GM10847 (cell line): ENCODE results near the gene CCDC149.

ENCODE experiments used
- POLR2A ChIP-seq: IDR thresholded peaks from 2 replicates; pipeline ENCODE4 v1.6.1; 2011; ENCODE audit not compliant: insufficient read length; ENCODE audit errors: extremely low read depth

The CCDC149 gene

DNA sequence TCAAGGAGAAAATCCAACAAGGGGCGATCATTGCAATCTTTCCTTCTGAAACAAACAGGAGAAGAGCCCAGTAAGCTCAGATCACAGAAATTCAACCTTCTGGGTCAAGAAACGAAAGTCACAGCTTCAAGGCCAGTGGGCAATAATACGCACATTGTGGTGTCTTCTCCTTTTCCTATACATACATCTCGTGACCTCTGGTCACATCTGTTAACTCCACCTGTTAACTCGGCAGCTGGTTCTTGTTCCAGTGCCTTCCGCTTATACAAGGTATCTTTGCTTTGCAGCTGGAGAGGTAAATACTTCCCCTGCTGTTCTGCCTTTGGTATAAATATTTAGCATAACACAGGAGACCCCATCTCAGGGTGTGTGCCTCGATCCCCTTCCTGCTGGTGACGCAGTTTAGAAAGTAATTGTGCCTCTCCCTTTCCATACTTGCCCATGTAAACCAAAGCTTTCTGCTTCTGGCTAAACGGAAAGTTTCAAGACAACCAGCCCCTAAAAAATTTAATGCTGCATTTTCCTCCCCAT is 45.0 kb downstream of the CCDC149 start:
- no peak for TF ChIP-seq POLR2A

DNA sequence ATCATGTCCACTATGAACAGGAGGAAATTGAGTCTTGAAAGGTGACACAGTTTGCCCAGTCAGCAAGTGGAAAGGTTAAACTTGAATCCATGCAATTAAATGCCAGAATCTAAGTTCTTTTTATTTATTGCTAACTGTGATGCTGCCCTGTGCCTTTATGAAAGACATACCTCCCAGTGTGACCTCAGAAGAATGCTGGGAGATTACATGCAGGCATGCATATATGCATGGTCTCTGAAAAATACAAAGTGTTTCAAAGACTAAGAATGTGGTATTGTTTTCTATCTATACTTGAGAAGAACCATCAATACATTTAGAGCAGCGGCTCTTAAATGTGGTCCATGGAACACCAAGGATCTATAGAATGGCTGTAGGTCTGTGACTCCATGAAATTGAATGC is 45.6 kb downstream of the CCDC149 start:
- TF ChIP-seq POLR2A: no peak

GRCh38 chr4:24865401-24865800 is 47.4 kb downstream of the CCDC149 start:
- TF ChIP-seq POLR2A: no peak

GRCh38 chr4:24863799-24864198 is 49.0 kb downstream of the CCDC149 start:
- TF ChIP-seq POLR2A: no peak

DNA sequence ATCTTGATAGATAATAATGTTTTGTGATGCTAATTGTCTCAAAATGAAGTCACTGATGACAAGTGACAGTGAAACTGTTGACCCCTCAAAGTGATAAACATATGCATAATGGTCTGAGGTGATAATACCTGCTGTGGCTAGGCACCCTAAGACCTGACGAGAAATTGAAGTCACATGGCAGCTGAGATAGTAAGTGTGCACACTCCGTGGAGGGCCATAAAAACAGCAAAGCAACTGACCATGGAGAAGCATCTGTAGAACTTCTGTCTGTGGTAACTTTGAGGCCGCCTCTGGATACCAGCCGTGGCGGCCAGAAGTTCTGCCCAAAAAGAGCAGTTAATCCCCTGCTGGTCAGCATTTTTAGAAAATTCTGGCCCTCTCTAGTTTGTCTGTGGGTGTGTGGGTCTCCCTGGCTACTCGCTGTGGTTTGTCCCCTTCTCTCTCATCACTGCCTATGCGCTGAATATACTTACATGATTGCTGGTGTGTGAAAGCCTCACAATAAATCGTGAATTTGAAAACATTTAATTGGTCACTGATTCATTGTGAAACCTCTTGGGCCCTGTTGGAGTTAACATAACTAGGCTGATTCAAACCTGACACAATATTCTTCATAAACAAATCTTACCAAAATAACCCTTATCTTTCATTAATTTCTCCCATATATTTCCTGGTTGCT is 50.6 kb downstream of the CCDC149 start:
- no peak for TF ChIP-seq POLR2A

GRCh38 chr4:24858550-24858949 is 54.3 kb downstream of the CCDC149 start:
- TF ChIP-seq POLR2A: no peak

GRCh38 chr4:24858026-24858425 is 54.8 kb downstream of the CCDC149 start:
- no peak for TF ChIP-seq POLR2A

DNA sequence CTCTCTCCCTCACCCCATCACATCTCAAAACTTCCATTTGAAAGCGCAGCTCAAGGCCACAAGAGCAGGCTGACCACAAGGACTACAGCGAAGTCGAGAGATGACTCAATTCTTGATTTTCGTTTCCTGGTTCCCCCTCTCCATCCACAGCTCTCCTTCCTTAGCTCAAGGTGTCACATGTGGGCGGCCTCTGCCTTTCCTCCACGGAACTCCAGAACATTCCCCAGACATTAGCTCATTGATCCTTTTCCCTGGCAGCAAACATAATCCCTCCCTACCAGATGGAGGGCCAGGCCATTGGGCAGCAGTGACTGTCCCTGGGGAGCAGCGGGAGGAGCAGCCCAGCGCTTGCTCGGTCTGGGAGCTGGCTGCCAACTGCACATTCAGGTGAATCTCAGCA is 56.3 kb downstream of the CCDC149 start:
- TF ChIP-seq POLR2A: no peak

DNA sequence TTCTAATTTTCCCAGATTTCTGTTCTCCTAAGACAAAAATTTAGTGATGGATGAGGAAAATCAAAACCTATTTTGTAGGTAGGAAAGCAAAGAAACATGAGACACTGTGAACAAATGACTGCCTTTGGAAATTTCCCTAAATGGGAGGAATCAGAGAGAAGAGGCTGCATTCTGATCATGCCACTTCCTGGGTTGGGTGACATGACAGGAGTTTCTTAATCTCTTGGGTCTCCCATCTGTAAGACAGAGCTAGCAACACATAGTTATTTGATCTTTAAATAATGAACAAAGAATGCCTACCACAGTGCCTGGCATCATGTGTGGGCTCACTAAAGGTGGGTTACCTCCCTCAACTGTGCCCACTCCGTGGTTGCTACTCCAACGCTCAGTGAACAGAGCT is 57.1 kb downstream of the CCDC149 start:
- TF ChIP-seq POLR2A: no peak

DNA sequence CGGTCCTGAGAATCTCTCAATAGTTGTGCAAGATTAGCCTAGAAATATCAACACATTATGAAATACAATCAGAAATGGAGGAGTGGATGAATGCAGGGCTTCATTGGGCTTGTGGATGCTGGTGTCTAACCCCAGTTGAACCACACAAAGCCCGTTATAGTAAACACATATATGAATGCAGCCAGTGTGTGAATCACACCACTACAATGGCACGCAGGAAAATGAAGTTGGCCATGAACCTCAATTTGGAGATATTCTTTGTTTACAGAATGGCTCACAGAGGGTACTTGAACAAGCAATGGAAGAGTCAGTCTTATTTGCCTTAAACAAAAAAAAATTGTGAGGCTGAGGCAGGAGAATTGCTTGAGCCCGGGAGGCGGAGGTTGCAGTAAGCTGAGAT is 59.7 kb downstream of the CCDC149 start:
- no peak for TF ChIP-seq POLR2A

DNA sequence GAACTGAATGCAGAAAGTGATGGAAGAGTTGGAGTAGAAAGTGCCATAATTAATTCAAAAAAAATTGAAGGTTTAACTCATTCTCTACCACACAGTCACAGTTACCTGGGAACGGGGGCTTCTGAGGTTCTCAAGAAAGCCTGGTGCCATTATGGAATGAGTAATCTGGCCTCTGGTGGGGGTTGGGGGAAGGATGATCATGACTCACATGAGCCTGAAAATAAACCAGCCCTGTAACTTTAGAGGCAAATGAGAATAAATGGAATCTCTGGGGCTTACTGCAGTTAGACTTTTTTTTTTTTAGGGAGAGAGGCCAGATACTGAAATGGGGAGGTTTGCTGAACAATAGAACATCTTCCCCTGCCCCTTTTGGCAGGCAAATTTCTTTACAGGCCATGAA is 62.2 kb downstream of the CCDC149 start:
- TF ChIP-seq POLR2A: no peak

- TF ChIP-seq POLR2A: no peak
Measured at GRCh38 chr4:24849756-24850155, 63.1 kb downstream of the CCDC149 start.

DNA sequence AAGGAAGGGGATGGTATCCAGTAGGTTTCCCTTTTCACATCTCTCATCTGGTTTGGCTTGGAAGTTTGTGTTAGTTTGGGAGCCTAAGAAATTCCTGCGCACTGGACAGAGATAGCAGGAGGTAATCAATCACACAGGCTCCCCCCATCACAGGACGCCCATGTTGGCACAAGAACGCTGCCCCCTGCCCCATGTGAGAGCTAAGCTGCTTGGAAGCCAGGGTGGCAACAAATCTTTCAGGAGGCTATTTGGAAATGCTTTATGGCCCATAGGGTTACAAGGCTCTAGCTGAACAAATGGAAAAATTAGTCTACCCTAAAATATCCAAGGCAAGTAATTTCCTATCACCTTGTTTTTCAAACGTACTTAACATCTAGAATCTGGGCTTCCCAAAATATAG is 63.5 kb downstream of the CCDC149 start:
- no peak for TF ChIP-seq POLR2A

DNA sequence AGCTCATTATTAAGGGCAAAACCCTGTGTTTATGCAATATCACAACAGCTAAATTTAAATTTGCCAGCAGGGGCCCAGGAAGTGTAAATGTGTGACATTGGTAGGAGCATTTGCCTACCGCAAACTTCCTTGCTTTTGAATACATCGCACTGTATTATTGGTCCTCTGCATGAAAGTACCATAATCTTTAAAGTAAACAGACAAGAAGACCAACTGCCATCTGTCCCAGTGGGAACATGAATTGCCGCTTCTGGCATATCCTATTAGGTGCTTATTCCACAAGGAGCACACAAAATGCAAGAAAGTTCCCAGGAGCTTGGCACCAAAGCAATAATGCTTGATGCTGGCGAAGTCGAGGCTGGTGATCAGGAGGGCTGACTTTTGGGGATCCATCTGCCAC is 66.1 kb downstream of the CCDC149 start:
- TF ChIP-seq POLR2A: no peak

DNA sequence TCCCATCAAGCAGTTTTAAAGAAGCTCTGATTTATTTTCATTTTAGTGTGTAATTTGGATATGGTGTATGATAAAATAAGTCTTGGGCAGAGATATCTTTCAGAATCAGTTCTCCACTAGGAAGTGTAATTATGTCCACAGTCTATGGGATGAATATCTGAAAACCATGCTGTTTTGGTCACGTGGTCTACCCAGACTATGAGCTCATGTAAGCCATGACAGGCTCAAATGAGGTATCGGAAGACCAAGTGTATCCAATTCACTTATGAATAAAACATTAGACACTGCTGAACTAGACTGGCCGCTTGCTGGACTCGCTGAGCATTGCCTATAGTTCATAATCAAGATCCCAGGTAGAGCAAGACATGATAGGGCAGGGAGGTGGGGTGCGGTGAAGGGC is 66.9 kb downstream of the CCDC149 start:
- TF ChIP-seq POLR2A: no peak

DNA sequence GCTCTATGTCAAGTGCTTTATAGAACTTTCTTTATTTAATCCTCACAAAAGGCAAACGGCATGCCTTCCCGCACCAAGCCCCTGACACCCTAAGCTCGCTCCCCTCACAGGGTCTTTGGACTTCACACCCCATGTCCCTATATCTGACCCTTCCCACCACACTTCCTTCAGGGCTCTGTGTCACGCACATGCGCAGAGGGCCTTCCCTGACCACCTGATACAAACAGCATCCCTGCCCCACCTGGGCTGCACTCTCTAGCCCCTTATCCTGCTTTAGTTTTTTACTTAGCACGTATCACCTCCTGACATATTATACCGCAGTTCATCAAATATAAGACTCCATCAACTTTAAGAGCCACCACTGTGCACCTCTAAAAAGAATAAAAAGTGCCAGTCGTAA is 67.7 kb downstream of the CCDC149 start:
- no peak for TF ChIP-seq POLR2A

- TF ChIP-seq POLR2A: no peak
Measured at GRCh38 chr4:24843096-24843495, 69.7 kb downstream of the CCDC149 start.
